HG02571 (cell line): Measurements from ENCODE around the gene ZNF646.
A peak's percentile ranks its signal among the peaks of the same experiment; 100 is the strongest.

ENCODE experiments used
- ATAC-seq: cut with Tn5 transposase; IDR thresholded peaks from one replicate; pipeline ENCODE4 v1.9.1; 2021; ENCODE audit warnings: mild to moderate bottlenecking, moderate library complexity; ENCODE audit not compliant: unreplicated experiment

Gene ZNF646

GRCh38 chr16:31106509-31107464, 32.6 kb downstream of the ZNF646 start:
- no peak for ATAC-seq

GRCh38 chr16:31107465-31107867, 33.2 kb downstream of the ZNF646 start:
- peak; percentile 47 for ATAC-seq

GRCh38 chr16:31108035-31108793, 34.0 kb downstream of the ZNF646 start, which contains the start of gene BCKDK:
BCKDK (plus strand) TSS chr16:31108386; CDS start chr16:31109224, 838 bp downstream.
- peak; percentile 75 for ATAC-seq

GRCh38 chr16:31108794-31109558, 34.8 kb downstream of the ZNF646 start:
- no peak for ATAC-seq

GRCh38 chr16:31109622-31110021, 35.4 kb downstream of the ZNF646 start:
- ATAC-seq: no peak

GRCh38 chr16:31110106-31111034, 36.1 kb downstream of the ZNF646 start:
- ATAC-seq: no peak

GRCh38 chr16:31111881-31112466, 37.8 kb downstream of the ZNF646 start:
- ATAC-seq: no peak

GRCh38 chr16:31112711-31113110, 38.5 kb downstream of the ZNF646 start:
- no peak for ATAC-seq

GRCh38 chr16:31113121-31114120, 39.2 kb downstream of the ZNF646 start:
- no peak for ATAC-seq

GRCh38 chr16:31114468-31114867, 40.2 kb downstream of the ZNF646 start:
- ATAC-seq: no peak

GRCh38 chr16:31117384-31118222, 43.4 kb downstream of the ZNF646 start, which contains the start of gene KAT8:
KAT8 (plus strand) TSS chr16:31117664; CDS start chr16:31117682, 18 bp downstream.
- ATAC-seq: peak; percentile 84

GRCh38 chr16:31118223-31119155, 44.3 kb downstream of the ZNF646 start:
- no peak for ATAC-seq

- no peak for ATAC-seq
These were observed 45.9 kb downstream of the ZNF646 start for GRCh38 chr16:31120129-31120528.

- no peak for ATAC-seq
These were observed 51.6 kb downstream of the ZNF646 start for GRCh38 chr16:31125844-31126243.

GRCh38 chr16:31127182-31127581, 53.0 kb downstream of the ZNF646 start:
- ATAC-seq: no peak
